Peyer's patch (tissue), 4 donors: ENCODE data around the gene STH.

Experiments used
- POLR2A ChIP-seq, 2 donors: fragments of 450-650 bp; IDR thresholded peaks; one replicate each; pipeline ENCODE4 v1.5.1; 2017; ENCODE audit warnings: antibody characterized with exemption in 2 of 2, mild to moderate bottlenecking in 2 of 2, moderate library complexity in 2 of 2
- TF ChIP-seq, protein P1 (sequence below), 6 experiments: fragments of 450-650 bp in 4 of 6; fragments of 200-600 bp in 2 of 6; sonication (generic) in 1 of 6; IDR thresholded peaks; one replicate each; pipeline ENCODE4 v1.5.1; 2017 to 2019; ENCODE audit warnings: antibody characterized with exemption in 6 of 6, mild to moderate bottlenecking in 3 of 6, moderate library complexity in 1 of 6

DNA sequence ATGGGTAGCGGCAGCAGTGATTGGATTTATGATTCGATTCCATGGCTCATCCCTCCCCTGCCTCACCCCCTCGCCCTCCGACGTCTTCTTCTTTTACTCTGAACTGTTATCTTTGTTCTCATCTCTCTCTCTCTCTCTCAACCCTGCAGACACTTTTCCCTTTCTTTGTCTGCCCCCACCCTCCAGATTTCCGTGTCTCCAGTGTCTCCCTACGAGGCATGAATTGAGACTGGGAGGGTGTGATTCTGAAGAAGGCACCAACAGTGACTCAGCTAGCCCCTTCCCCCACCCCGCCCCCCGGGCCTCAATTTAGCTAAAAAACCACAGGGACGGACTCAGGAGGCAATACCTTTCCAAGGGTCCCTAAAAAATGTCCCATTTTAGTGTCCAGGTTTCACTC is 47.6 kb upstream of the STH start:
- TF ChIP-seq, protein P1, sequence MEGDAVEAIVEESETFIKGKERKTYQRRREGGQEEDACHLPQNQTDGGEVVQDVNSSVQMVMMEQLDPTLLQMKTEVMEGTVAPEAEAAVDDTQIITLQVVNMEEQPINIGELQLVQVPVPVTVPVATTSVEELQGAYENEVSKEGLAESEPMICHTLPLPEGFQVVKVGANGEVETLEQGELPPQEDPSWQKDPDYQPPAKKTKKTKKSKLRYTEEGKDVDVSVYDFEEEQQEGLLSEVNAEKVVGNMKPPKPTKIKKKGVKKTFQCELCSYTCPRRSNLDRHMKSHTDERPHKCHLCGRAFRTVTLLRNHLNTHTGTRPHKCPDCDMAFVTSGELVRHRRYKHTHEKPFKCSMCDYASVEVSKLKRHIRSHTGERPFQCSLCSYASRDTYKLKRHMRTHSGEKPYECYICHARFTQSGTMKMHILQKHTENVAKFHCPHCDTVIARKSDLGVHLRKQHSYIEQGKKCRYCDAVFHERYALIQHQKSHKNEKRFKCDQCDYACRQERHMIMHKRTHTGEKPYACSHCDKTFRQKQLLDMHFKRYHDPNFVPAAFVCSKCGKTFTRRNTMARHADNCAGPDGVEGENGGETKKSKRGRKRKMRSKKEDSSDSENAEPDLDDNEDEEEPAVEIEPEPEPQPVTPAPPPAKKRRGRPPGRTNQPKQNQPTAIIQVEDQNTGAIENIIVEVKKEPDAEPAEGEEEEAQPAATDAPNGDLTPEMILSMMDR (IDR thresholded peaks at IDR 0.05): no peak
- no peak for TF ChIP-seq POLR2A (IDR thresholded peaks at IDR 0.05)
